ENCODE data around the gene SMURF1.
A peak's percentile ranks its signal among the peaks of the same experiment; 100 is the strongest.
"Not testable (repeated sequence)": the region's sequence is repeated elsewhere in the genome, so short reads cannot be mapped to it uniquely, and the experiment has no call there.

Gene SMURF1

GRCh38 chr7:99050971-99051370 is 92.9 kb downstream of the SMURF1 start:
- no peak for DNase-seq (ENCODE audit: low spot score)

- no peak for DNase-seq (ENCODE audit: low spot score)
Measured at GRCh38 chr7:99047526-99048077, 96.3 kb downstream of the SMURF1 start.

- no peak for DNase-seq (ENCODE audit: low spot score)
Measured at GRCh38 chr7:99046722-99047121, 97.2 kb downstream of the SMURF1 start.

- DNase-seq (ENCODE audit: low spot score): not testable (repeated sequence)
Measured at GRCh38 chr7:99046262-99046661, 97.6 kb downstream of the SMURF1 start.

DNA sequence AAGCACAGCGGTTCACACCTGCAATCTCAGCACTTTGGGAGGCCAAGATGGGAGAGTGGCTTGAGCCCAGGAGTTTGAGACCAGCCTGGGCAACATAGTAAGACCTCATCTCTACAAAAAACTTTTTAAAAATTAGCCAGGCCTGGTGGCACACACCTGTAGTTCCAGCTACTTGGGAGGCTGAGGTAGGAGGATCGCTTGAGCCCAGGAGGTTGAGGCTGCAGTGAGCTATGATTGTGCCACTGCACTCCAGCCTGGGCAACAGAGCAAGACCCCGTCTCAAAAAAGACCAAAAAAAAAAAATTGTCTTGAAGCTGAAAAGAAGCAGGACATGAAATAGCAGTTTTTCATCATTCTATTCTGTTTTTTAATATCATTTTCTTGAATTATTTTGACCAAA is 99.0 kb downstream of the SMURF1 start:
- not testable (repeated sequence) for DNase-seq (ENCODE audit: low spot score)

GRCh38 chr7:99042957-99043356 is 101.0 kb downstream of the SMURF1 start:
- DNase-seq (ENCODE audit: low spot score): no peak

DNA sequence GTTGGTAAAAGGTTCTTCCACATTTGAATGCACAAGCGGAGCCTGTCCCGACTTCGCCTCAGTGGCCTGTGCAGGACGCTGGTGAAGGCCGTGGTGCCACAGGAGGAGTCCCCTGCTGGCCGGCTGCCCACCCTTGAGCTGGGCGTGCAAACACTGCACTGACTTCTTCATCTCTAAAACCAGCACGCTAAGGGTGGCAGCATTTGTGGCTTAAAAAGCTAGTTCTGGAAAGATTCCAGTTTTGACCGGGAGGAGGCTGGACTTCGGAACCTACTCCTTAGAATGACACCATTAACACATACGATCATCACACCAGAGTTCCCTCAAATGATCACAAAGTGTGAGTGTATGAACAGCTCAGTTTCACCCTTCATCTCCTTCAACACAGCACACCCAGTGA is 102.4 kb downstream of the SMURF1 start:
- DNase-seq (ENCODE audit: low spot score): no peak

DNA sequence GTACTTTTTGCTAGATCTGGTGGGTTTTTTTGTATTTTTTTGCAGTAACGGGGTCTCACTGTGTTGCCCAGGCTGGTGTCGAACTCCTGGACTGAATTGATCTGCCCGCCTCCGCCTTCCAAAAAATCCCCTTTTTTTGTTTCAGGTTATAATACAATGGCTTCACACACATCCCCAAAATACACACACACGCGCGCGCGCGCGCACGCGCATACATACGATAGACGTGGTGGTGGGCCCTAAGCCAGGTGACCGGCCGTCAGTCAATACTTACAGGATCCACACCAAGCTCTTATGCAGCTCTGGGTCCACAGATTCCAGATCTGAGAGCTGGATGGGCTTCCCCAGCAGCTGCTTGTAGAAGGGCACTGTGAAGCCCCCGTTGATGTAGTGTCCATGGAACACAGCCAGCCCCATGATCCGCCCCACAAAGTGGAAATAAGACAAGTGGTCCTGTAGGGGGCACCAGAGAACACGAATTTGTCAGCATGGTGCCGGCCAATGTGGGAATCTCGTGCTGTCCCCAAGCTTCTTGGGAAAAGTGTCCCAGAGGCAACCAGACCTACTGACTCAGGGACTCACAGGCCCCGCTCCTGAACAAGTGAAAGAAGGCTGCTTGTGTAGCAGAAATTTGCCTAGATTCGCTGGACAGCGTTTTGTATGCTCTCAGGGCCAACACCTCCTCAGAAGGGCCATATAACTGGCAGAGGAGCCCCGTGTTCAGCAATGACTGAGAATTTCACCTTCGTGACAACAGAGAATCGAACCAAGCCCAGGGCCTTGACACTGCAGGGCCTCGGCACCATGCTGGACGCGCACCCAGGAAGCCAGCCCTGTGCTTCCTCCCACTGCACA is 103.6 kb downstream of the SMURF1 start:
- peak; percentile 82 for DNase-seq (ENCODE audit: low spot score)

DNA sequence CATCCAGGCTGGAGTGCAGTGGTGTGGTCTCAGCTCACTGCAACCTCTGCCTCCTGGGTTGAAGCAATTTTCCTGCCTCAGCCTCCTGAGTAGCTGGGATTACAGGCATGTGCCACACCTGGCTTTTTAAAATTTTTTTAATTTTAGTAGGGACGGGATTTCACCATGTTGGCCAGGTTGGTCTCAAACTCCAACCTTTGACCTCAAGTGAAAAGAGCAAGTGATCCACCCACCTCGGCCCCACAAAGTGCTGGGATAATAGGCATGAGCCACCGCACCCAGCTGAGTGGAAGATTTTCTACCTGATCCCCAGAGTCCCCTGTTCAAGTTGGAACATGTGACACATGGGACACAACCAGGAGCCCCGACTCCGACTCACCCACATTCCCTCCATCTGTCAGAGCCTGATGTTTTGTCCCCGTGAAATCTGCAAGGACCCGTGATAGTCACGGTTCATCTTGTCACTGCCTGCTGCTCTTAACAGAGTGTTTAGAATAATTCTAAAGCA is 104.5 kb downstream of the SMURF1 start:
- DNase-seq (ENCODE audit: low spot score): no peak

GRCh38 chr7:99038086-99038855 is 105.6 kb downstream of the SMURF1 start:
- DNase-seq (ENCODE audit: low spot score): no peak

DNA sequence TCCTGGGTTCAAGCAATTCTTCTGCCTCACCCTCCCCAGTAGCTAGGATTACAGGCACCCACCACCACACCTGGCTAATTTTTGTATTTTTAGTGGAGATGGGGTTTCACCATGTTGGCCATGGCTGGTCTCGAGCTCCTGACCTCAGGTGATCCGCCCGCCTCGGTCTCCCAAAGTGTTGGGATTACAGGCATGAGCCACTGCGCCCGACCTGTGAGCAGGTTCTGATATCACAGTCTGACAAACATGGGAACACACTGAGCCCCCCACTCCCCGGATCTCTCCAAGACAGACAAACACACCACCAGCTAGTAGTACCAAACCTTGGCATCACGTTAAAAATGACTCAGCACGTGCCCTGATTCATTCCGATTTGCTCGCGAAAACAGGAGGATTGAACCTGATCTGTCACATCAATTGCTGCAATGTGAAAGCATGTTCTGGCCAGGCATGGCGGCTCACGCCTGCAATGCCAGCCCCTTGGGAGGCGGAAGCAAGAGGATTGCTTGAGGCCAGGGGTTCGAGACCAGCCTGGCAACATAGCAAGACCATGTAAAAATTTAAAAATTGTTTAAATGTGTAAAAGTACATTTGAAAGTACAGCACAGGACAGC is 106.5 kb downstream of the SMURF1 start:
- no peak for DNase-seq (ENCODE audit: low spot score)

DNA sequence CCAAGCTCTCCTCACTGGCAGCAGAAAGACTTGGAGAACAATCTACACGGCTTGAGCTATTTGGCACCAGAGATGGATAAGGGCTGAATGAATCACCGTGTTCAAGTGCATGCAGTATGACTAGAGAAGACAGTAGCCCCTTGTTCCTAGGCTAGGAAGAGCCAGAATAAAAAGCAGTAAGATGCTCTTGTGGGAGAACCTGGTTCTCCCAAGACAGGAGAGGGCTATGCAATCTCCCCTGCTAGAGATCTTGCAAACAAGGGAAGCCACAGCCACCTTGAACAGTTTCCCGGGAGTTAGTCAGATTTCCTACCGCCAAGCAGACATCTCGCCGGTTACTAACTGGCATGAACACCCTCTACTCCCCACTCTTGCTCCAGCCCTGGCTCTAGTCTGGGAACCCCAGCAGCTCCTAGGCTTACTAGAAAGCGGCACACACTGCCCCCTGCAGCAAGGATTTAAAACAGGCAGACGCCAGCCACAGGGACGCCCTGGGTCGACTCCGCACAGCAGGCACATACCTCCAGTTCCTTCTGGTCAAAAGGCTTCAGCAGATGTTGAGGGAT is 107.3 kb downstream of the SMURF1 start:
- no peak for DNase-seq (ENCODE audit: low spot score)

DNA sequence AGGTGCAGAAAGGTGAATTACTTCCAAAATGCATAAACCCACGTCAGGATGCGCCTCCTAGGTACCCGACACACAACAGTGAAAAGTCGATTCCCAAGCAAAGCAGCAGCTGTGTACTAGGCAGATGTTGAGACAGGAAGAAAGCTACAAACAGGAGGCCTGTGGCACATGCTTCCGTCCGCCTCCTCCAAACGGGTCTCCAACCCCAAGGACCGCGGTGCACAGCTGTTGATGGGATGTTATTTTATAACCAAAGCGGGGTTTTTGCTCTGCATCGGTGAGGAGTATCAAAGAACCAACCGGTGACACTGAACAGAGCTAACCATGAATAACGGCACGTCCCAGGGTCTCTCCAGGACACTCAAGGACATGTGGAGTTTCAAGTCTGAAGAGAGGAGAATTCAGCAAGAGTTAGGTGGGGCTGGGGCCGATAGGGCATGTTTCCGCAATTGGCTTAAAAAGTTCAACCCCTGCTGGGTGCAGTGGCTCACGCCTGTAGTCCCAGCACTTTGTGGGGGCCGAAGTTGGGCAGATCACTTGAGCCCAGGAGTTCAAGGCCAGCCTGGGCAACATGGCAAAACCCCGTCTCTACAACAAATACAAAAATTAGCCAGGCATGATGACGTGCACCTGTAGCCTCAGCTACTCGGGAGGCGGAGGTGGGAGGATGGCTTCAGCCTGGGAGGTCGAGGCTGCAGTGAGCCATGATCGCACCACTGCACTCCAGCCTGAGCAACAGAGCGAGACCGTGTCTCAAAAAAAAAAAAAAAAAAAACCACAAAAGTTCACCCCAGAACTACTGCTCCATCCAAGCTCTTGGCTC is 108.0 kb downstream of the SMURF1 start:
- no peak for DNase-seq (ENCODE audit: low spot score)

GRCh38 chr7:99034932-99035722 is 108.8 kb downstream of the SMURF1 start:
- DNase-seq (ENCODE audit: low spot score): no peak

- no peak for DNase-seq (ENCODE audit: low spot score)
Measured at GRCh38 chr7:99033765-99034164, 110.1 kb downstream of the SMURF1 start.

GRCh38 chr7:99032928-99033327 is 111.0 kb downstream of the SMURF1 start:
- DNase-seq (ENCODE audit: low spot score): no peak

DNA sequence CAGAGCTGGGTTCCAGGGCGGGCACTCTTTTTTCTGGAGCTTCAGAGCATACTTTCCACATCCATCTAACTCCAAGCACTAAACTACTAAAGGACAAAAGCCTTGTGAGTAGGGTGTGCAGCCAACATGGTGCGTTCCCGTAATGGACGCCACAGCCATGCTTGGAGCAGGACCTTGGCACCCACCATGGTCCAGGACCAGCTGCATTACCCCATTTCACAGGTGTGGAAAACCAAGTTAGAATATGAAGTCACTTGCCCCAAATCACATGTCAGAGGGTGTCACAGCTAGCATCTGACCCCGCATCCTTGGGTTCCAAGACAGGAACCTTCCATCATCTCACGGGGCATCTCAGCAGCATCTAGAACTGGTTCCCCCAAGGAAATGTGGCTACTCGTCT is 112.4 kb downstream of the SMURF1 start:
- no peak for DNase-seq (ENCODE audit: low spot score)

DNA sequence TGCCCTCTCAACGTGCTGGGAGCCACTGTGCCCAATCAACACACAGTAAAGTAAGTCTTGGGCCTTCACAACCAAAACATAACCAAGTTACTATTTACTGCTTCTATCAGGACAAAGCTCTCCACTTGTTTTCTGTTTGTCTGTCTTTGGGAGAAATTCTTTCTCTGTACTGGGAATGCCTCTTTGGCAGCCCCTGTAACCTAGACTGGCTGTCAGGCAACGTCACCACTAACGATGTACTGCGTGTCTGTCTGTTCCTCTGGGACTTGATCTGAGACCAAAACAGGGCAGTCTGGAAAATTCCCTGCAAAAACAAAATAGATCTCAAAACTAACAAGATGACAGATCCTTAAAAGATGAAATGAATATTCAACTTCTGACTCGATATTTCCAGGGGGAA is 113.0 kb downstream of the SMURF1 start:
- no peak for DNase-seq (ENCODE audit: low spot score)

GRCh38 chr7:99030457-99030856 is 113.5 kb downstream of the SMURF1 start:
- DNase-seq (ENCODE audit: low spot score): no peak

Measured in left forelimb (tissue), 1 donor.